Effector memory CD8-positive, alpha-beta T cell (primary cell): ENCODE data around the gene TBC1D16.

Experiments
- ATAC-seq: fragments of 150-1000 bp; cut with Tn5 transposase; replicated peaks from 2 replicates; pipeline ENCODE4 v1.10.0; 2021; ENCODE audit warnings: mild to moderate bottlenecking, moderate library complexity
- DNase-seq, 3 experiments: peaks; one replicate each; pipeline ENCODE4 v3.0.0; 2021
- H3K27ac Mint-ChIP-seq, 2 donors: one replicate each; pipeline ENCODE4 v1.8.0; 2022; ENCODE audit warnings: mild to moderate bottlenecking in 2 of 2, mixed read lengths in 2 of 2, moderate library complexity in 2 of 2
- H3K27me3 Mint-ChIP-seq, 2 donors: one replicate each; pipeline ENCODE4 v1.8.0; 2022; ENCODE audit warnings: mixed read lengths in 2 of 2
- H3K36me3 Mint-ChIP-seq: one replicate; pipeline ENCODE4 v1.8.0; 2022; ENCODE audit warnings: mild to moderate bottlenecking, moderate library complexity, mixed read lengths; ENCODE audit not compliant: insufficient read depth
- H3K4me1 Mint-ChIP-seq, 2 donors: one replicate each; pipeline ENCODE4 v1.8.0; 2022; ENCODE audit warnings: low read depth in 2 of 2, mixed read lengths in 2 of 2
- H3K4me3 Mint-ChIP-seq, 2 donors: one replicate each; pipeline ENCODE4 v1.8.0; 2022; ENCODE audit warnings: mild to moderate bottlenecking in 2 of 2, mixed read lengths in 2 of 2, moderate library complexity in 2 of 2
- H3K9me3 Mint-ChIP-seq, 2 donors: one replicate each; pipeline ENCODE4 v1.8.0; 2022; ENCODE audit warnings: mixed read lengths in 2 of 2
- total RNA-seq, 9 experiments: gene quantifications; one replicate each; lab custom pipeline; 2026; lab: John Stamatoyannopoulos, UW

The TBC1D16 gene
- total RNA-seq, result 3.5 to 38.9 (median 9.8) reads per million in 9 experiments

GRCh38 chr17:80035687-80035936 is at the start of gene TBC1D16:
TBC1D16 (minus strand) TSS chr17:80035872; CDS start chr17:80013547, 22,325 bp downstream.
- H3K4me3 Mint-ChIP-seq, result peak within 1 kb of the TSS; percentile 89 to 92
- ATAC-seq (no peak), DNase-seq (no peak)
- H3K4me1 Mint-ChIP-seq, result peaks cover 9 to 13% of the 10 kb centered on the region in 2 donors
- peaks cover 5 to 8% of the 10 kb centered on the region in 2 donors for H3K27me3 Mint-ChIP-seq
- H3K36me3 Mint-ChIP-seq, result peaks cover 25% of the 10 kb centered on the region
- no peaks in the 10 kb centered on the region for H3K9me3 Mint-ChIP-seq
- H3K27ac Mint-ChIP-seq, result peak within 1 kb of the TSS; percentile 94 to 95

- ATAC-seq (no peak), DNase-seq (no peak)
- no peak overlapping the region for H3K27ac Mint-ChIP-seq
- H3K27me3 Mint-ChIP-seq, result peaks cover 0 to 47% of the 10 kb centered on the region in 2 donors
- H3K4me3 Mint-ChIP-seq, result no peak overlapping the region
- H3K4me1 Mint-ChIP-seq, result peaks cover 4 to 5% of the 10 kb centered on the region in 2 donors
- no peaks in the 10 kb centered on the region for H3K36me3 Mint-ChIP-seq
- no peaks in the 10 kb centered on the region for H3K9me3 Mint-ChIP-seq
Measured at GRCh38 chr17:80084773-80085172, 49.1 kb upstream of the TBC1D16 start.

GRCh38 chr17:80083136-80083661 is 47.5 kb upstream of the TBC1D16 start:
- no peaks in the 10 kb centered on the region for H3K36me3 Mint-ChIP-seq
- DNase-seq (no peak), ATAC-seq (no peak)
- H3K4me1 Mint-ChIP-seq, result peaks cover 4 to 5% of the 10 kb centered on the region in 2 donors
- no peak overlapping the region for H3K4me3 Mint-ChIP-seq
- H3K9me3 Mint-ChIP-seq, result no peaks in the 10 kb centered on the region
- no peak overlapping the region for H3K27ac Mint-ChIP-seq
- peaks cover 0 to 44% of the 10 kb centered on the region in 2 donors for H3K27me3 Mint-ChIP-seq

- H3K27ac Mint-ChIP-seq, result no peak overlapping the region
- peaks cover 0 to 48% of the 10 kb centered on the region in 2 donors for H3K27me3 Mint-ChIP-seq
- DNase-seq, result peak; percentile 43 to 51 (median 44)
- peak; percentile 53 for ATAC-seq
- H3K9me3 Mint-ChIP-seq, result no peaks in the 10 kb centered on the region
- peaks cover 4 to 5% of the 10 kb centered on the region in 2 donors for H3K4me1 Mint-ChIP-seq
- H3K4me3 Mint-ChIP-seq, result no peak overlapping the region
- no peaks in the 10 kb centered on the region for H3K36me3 Mint-ChIP-seq
Measured at GRCh38 chr17:80082403-80083135, 46.9 kb upstream of the TBC1D16 start.

- DNase-seq (no peak), ATAC-seq (no peak)
- H3K27me3 Mint-ChIP-seq, result peaks cover 0 to 40% of the 10 kb centered on the region in 2 donors
- H3K4me1 Mint-ChIP-seq, result peaks cover 4 to 5% of the 10 kb centered on the region in 2 donors
- H3K9me3 Mint-ChIP-seq, result no peaks in the 10 kb centered on the region
- H3K36me3 Mint-ChIP-seq, result no peaks in the 10 kb centered on the region
- H3K27ac Mint-ChIP-seq, result no peak overlapping the region
- no peak overlapping the region for H3K4me3 Mint-ChIP-seq
Measured at GRCh38 chr17:80081596-80081995, 45.9 kb upstream of the TBC1D16 start.

GRCh38 chr17:80080081-80080480 is 44.4 kb upstream of the TBC1D16 start:
- DNase-seq, result no peak
- ATAC-seq, result no peak
- Mint-ChIP-seq H3K9me3 (no peaks in the 10 kb centered on the region), H3K4me1 (peaks cover 4 to 5% of the 10 kb centered on the region in 2 donors), H3K27ac (no peak overlapping the region), H3K4me3 (no peak overlapping the region), H3K27me3 (peaks cover 6 to 38% of the 10 kb centered on the region in 2 donors), H3K36me3 (no peaks in the 10 kb centered on the region)

- Mint-ChIP-seq H3K9me3 (no peaks in the 10 kb centered on the region), H3K27ac (no peak overlapping the region), H3K27me3 (peaks cover 15 to 36% of the 10 kb centered on the region in 2 donors), H3K4me1 (no peaks in the 10 kb centered on the region), H3K4me3 (no peak overlapping the region), H3K36me3 (peaks cover 2% of the 10 kb centered on the region)
- ATAC-seq, result no peak
- DNase-seq, result no peak
Measured at GRCh38 chr17:80072410-80072809, 36.7 kb upstream of the TBC1D16 start.

- H3K27me3 Mint-ChIP-seq, result peaks cover 23 to 46% of the 10 kb centered on the region in 2 donors
- H3K4me3 Mint-ChIP-seq, result no peak overlapping the region
- H3K4me1 Mint-ChIP-seq, result no peaks in the 10 kb centered on the region
- no peaks in the 10 kb centered on the region for H3K9me3 Mint-ChIP-seq
- peaks cover 2% of the 10 kb centered on the region for H3K36me3 Mint-ChIP-seq
- no peak for DNase-seq
- no peak overlapping the region for H3K27ac Mint-ChIP-seq
- ATAC-seq, result no peak
Measured at GRCh38 chr17:80071116-80071841, 35.6 kb upstream of the TBC1D16 start.

GRCh38 chr17:80070375-80071115 is 34.9 kb upstream of the TBC1D16 start:
- Mint-ChIP-seq H3K27ac (no peak overlapping the region), H3K27me3 (peaks cover 18 to 47% of the 10 kb centered on the region in 2 donors), H3K4me3 (no peak overlapping the region), H3K9me3 (no peaks in the 10 kb centered on the region), H3K36me3 (peaks cover 2% of the 10 kb centered on the region), H3K4me1 (no peaks in the 10 kb centered on the region)
- ATAC-seq (no peak), DNase-seq (no peak)

- DNase-seq, result no peak
- Mint-ChIP-seq H3K9me3 (no peaks in the 10 kb centered on the region), H3K4me3 (no peak overlapping the region), H3K36me3 (peaks cover 2% of the 10 kb centered on the region), H3K27me3 (peaks cover 17 to 47% of the 10 kb centered on the region in 2 donors), H3K4me1 (no peaks in the 10 kb centered on the region), H3K27ac (no peak overlapping the region)
- no peak for ATAC-seq
Measured at GRCh38 chr17:80068301-80069222, 32.9 kb upstream of the TBC1D16 start.

- Mint-ChIP-seq H3K4me3 (no peak overlapping the region), H3K4me1 (no peaks in the 10 kb centered on the region), H3K9me3 (no peaks in the 10 kb centered on the region), H3K36me3 (peaks cover 2% of the 10 kb centered on the region), H3K27me3 (peaks cover 17 to 44% of the 10 kb centered on the region in 2 donors), H3K27ac (no peak overlapping the region)
- DNase-seq (no peak), ATAC-seq (no peak)
Measured at GRCh38 chr17:80067393-80067986, 31.8 kb upstream of the TBC1D16 start.

GRCh38 chr17:80065478-80066170 is 30.0 kb upstream of the TBC1D16 start:
- ATAC-seq, result no peak
- Mint-ChIP-seq H3K36me3 (peaks cover 2% of the 10 kb centered on the region), H3K4me3 (no peak overlapping the region), H3K27me3 (peaks cover 17 to 44% of the 10 kb centered on the region in 2 donors), H3K9me3 (no peaks in the 10 kb centered on the region), H3K27ac (no peak overlapping the region), H3K4me1 (no peaks in the 10 kb centered on the region)
- DNase-seq, result no peak
